Measurements from ENCODE around the gene RELT. TPM values are rescaled to one million over a fixed set of nuclear protein-coding genes. Genes with fewer than 3 reads are reported as not detected.

The RELT gene
- total and polyA plus RNA-seq, 2 experiments from 2014 or later = 2.0 to 6.3 TPM

GRCh38 chr11:73380331-73380730, 4.1 kb downstream of the RELT start:
- H3K4me1 Mint-ChIP-seq = peaks cover 27% of the 10 kb centered on the region
- H3K27me3 Mint-ChIP-seq (ENCODE audit: insufficient read depth, low read depth, poor library complexity) = peaks cover 26% of the 10 kb centered on the region
- no peaks in the 10 kb centered on the region for H3K36me3 ChIP-seq (ENCODE audit: insufficient read depth)
- H3F3A ChIP-seq (replicated peaks; ENCODE audit: low read depth) = no peaks in the 10 kb centered on the region
- no peaks in the 10 kb centered on the region for H3K9me3 Mint-ChIP-seq
- no peak overlapping the region for H3K4me3 ChIP-seq
- H3K9me2 ChIP-seq (ENCODE audit: insufficient read depth) = no peaks in the 10 kb centered on the region
- peaks cover 6% of the 10 kb centered on the region for H3K4me1 ChIP-seq (ENCODE audit: insufficient read depth)
- no peak overlapping the region for H2AFZ ChIP-seq
- no peak overlapping the region for H3K4me3 Mint-ChIP-seq
- TF ChIP-seq JUNB (IDR thresholded peaks at IDR 0.05; ENCODE audit: unreplicated experiment) (no peak), ZNF331 (CRISPR knock-in tag; IDR thresholded peaks at IDR 0.05; ENCODE audit: low read depth) (no peak), CREB1 (CRISPR knock-in tag; IDR thresholded peaks at IDR 0.05; ENCODE audit: low read depth) (no peak), NANOG (IDR thresholded peaks at IDR 0.05; ENCODE audit: borderline replicate concordance) (no peak), REST (IDR thresholded peaks at IDR 0.05; ENCODE audit: unreplicated experiment) (no peak), ZNF462 (CRISPR knock-in tag; IDR thresholded peaks at IDR 0.05) (no peak), CTCF (conservative IDR thresholded peaks at IDR 0.05; ENCODE audit: low read depth in 2 of 2) (no peak), ETS1 (IDR thresholded peaks at IDR 0.05) (no peak), EZH2phosphoT487 (IDR thresholded peaks at IDR 0.05; ENCODE audit: unreplicated experiment) (no peak), POLR2AphosphoS5 (IDR thresholded peaks at IDR 0.05; ENCODE audit: low read depth) (no peak), STAT1 (IDR thresholded peaks at IDR 0.05; ENCODE audit: unreplicated experiment) (no peak), EZH2 (IDR thresholded peaks at IDR 0.05; ENCODE audit: low read depth, unreplicated experiment) (no peak)
- peaks cover 2% of the 10 kb centered on the region; the same call in 1 of the 2 replicates for H4K20me1 ChIP-seq (replicated peaks; ENCODE audit: insufficient read depth)
- no peaks in the 10 kb centered on the region for H3K36me3 Mint-ChIP-seq (ENCODE audit: low read depth)
- no peak for ATAC-seq
- no peak overlapping the region for H3K27ac Mint-ChIP-seq
- no peaks in the 10 kb centered on the region; the same call in 1 of the 2 replicates for H3K79me2 ChIP-seq (replicated peaks; ENCODE audit: insufficient read depth)
- no peak overlapping the region for H3K4me2 ChIP-seq
- H3K27me3 ChIP-seq (ENCODE audit: insufficient read depth) = peaks cover 13% of the 10 kb centered on the region; the same call in 1 of the 2 replicates
- no peak for DNase-seq (ENCODE audit: low spot score)
- no peak overlapping the region for H3K27ac ChIP-seq (ENCODE audit: low read depth)

Data from GM23338 (cell line).